Measurements from ENCODE around the gene OCLN. TPM values are rescaled to one million over a fixed set of nuclear protein-coding genes. Genes with fewer than 3 reads are reported as not detected.
"Not testable (repeated sequence)": the region's sequence is repeated elsewhere in the genome, so short reads cannot be mapped to it uniquely, and the experiment has no call there.

The OCLN gene
- total RNA-seq, 1 donor from 2014 or later: 0.40 TPM

DNA sequence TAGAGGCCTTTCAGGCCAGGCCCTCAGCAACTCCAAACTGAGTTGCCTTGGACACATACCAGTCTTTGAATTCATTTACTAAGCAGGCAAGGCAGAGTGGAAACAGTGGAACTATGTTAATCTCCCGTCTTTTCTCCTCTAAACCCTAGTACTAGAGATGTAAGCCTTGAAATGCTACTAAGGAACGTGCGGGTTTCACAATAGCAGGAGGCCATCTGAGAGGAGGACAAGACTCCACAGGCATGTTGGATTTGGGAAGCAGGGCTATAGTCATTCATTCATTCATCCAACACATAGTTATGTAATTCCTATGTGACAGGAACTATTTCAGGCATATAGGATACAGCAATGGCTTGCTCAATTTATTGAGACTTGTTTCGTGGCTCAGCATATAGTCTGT, 3.3 kb upstream of the OCLN start:
- DNase-seq (ENCODE audit: low read depth): no peak

DNA sequence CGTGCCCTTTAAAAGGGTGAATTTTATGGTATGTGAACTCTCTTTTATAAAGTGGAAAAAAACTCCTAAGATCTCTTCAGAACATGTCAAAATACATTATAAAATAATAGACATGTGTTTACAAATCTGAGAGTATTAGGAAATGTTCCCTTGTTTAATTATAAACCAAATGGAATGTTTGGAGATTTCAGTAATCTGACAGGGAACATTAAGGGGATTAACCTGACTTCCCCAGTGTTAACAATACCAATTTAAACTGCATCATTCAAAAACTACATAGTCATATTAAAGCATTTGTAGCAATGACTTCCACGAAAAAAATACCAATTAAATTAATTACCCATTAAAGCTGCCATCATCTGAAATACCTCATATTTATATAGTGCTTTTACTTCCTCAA, 1.6 kb upstream of the OCLN start:
- no peak for DNase-seq (ENCODE audit: low read depth)

DNA sequence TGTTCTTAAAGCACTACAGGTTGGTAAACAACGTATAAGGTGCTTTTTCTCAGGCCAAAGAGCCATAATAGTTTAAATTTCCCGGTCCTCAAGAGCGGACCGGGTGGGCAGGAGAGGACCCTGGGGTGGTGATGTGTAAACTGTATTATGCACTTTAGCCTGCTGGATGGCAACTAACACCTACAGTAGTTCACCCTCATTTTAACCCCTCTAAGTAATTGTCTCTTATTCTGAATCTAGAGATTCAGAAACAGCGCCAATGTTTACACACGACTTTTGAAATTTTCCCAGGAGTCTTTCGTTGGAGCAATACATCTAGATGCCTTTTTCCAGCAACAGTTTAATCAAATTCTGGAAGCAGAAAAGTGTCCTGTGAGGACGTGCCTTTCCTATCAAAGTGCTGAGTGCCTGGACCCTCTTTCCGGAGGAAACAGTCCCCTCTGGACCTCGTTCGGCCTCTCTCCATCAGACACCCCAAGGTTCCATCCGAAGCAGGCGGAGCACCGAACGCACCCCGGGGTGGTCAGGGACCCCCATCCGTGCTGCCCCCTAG, 676 bp upstream of the OCLN start:
- no peak for DNase-seq (ENCODE audit: low read depth)

DNA sequence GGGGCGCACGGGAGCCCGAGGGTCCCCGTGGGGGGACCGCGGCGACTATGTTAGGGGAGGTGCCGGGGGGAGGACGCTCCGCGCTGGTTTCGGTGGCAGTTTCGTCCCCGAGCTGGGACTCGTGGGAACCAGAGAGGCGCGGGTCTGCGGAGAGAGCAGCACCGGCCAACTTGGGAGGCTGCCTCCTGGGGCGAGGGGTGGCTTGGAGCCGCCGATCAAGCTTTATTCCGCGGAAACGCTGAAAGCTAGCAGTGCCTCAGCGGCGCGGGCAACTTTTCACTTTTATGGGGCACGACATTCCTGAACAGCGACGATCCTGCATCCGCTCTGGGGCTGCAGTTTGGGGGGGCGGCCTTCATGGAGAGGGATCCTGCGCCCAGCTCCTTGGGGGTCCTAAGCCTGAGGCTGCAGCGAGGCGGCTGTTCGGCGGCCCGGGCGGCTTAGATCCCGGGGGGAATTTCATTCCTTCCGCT, 369 bp downstream of the OCLN start:
- DNase-seq (ENCODE audit: low read depth): no peak

DNA sequence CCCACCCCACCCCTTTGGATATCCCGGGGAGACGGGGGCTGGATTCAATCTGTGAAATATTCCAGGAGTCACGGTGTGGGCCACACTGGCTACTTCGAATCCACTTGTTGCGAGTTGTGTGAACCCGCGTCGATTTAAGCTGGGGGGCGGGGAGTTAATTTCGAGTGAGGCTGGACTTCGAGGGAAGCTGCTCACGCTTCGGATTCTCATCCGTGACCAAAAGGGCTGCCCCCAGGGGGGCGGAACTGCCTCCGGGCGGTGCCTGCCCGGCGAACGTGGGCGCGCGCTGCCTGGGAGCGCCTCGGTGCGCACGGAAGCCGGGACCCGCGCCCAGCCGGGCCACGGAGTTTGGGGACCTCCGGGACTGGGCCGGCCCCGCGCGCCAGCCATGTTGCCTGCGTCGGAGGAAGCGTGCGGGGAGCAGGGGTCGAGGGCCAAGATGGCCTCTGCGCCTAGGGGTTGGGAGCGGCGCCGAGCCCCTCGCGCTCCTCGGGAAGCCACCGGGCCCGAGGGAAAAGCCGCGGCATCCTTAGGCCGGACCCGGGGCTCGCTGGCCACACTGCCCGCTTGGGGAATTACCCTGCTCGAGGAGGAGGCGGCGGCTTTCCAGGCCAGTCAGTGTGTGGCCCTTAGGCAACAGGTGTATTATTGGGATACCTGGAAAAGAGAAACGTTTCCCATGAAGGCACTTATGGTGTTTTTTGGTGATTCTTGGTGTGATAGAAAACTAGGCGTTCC, 975 bp downstream of the OCLN start:
- no peak for DNase-seq (ENCODE audit: low read depth)

DNA sequence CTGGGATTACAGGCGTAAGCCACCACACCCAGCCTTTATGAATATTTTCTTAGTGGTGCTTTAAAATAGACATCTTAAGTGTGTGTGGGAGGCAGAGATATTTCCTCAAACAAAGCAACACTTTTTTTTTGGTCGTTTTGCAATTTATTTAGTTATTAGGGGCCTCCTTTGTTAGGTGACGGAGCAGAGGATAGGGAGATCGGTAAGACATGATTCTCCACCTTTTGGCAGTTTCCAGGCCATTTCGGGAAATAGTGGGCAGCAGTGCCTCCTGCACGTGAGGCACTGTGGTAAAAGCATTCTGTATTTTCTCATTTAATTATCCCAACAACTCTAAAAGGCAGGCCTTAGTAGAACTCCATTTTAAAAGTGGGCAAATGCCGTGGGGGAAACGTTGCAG, 1.9 kb downstream of the OCLN start:
- DNase-seq (ENCODE audit: low read depth): no peak

DNA sequence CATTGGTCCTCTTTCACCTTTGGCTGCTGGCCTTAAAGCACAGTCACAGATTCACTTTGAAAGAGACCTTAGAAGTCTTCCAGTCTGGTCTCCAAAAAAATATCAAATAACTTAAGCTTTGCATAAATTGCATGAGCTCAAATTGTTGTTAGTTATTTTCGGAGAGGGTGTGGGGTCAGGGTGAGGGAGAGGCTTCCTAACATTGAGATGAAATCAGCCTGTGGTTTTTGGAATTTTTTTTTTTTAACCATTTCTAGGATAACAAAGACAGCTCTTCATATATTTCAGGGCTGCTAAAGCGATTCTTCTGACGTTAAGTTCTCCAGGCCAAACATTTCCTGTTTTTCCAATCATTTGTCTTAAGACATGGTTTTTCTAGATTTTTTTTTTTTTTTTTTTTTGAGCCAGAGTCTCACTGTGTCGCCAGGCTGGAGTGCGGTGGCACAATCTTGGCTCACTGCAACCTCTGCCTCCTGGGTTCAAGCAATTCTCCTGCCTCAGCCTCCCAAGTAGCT, 4.5 kb downstream of the OCLN start:
- no peak for DNase-seq (ENCODE audit: low read depth)

DNA sequence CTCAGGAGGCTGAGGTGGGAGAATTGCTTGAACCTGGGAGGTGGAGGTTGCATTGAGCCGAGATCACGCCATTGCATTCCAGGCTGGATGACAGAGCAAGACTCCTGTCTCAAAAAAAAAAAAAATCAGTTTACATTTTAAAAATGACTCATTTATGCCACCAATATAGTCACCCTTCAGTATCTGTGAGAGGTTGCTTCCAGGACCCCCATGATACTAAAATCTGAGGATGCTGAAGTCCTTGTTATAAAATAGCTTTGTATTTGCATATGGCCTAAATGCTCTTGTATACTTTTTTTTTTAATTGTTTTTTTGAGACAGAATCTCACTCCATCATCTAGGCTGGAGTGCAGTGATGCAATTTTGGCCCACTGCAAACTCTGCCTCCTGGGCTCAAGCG, 5.8 kb downstream of the OCLN start:
- no peak for DNase-seq (ENCODE audit: low read depth)

DNA sequence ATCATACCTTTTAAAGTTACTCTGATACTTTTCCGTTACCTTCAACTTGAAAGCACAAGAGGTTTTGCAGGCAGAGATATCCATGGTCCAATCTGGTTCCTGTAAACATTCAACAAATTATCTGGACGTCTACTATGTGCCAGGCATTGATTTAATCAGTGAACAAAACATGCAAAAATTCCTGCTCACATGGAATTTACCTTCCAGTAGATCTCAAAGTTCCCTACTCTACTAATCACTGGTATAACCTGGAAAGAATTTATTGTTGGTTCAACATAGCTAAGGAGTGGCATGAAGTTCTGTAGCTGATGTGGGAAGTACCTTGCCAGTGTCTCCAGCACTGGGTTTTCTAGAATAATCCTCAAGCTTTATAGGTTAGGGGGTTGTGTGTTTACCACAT, 9.8 kb downstream of the OCLN start:
- DNase-seq (ENCODE audit: low read depth): no peak

DNA sequence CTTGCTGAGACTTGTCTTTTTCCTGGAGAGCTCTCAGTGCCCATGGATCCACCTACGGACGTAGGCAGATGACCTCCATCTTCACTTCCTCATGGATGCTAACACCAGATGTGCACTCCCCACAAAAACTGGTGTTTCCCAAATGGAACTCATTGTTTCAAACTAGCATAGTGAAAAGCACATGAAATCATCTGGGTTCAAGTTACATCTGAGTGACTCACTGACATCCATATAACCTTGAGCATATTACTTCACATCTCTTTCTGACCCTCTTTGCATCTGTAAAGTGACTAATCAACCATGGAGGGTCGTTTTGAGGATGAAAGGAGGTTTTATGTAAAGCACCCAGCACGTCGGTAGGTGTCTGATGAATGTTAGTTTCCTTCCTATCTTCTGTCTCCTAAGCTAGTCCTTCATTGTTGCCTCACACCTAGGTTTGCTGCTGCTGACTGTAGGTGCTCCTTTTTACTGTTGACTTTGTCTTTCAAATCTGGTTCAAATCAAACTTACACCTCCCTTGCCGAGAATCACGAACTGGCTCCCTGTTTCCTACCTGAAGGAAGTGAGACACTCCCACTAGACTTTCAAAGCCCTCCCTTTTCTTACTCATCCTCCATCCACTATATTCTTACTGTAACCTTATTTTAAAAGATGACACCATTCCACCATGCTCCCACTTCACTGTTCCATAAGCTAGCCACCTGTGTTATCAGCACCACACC, 10.3 kb downstream of the OCLN start:
- no peak for DNase-seq (ENCODE audit: low read depth)

DNA sequence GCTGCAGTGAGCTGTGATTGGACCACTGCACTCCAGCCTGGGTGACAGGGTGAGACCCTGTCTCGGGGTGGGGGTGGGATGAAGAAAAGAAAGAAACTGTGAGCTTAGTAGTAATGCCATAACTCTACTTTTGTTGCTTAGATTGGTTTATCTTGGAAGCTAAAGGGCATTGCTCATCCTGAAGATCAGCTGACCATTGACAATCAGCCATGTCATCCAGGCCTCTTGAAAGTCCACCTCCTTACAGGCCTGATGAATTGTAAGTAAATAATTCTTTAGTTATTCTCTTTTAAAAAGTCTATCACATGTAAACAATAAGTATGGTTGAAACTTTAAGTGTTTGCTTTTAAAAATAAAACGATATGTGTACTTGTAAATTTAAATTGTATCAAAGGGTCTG, 11.4 kb downstream of the OCLN start:
- DNase-seq (ENCODE audit: low read depth): no peak

DNA sequence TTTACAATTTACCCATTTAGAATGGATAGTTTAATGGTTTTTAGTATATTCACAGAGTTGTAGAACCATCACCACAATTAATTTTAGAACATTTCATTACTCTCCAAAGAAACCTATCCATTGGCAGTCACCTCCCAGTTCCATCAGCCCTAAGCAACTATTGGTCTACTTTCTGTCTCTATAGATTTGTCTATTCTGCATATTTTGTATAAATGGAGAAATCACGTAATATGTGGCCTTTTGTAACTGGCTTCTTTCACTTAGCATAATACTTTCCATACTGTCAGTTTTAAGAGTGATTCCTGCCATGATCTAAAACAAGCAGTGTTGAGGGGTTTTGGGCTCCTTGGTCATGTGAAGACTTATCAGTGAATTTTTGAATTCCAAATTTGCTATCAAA, 12.7 kb downstream of the OCLN start:
- no peak for DNase-seq (ENCODE audit: low read depth)

DNA sequence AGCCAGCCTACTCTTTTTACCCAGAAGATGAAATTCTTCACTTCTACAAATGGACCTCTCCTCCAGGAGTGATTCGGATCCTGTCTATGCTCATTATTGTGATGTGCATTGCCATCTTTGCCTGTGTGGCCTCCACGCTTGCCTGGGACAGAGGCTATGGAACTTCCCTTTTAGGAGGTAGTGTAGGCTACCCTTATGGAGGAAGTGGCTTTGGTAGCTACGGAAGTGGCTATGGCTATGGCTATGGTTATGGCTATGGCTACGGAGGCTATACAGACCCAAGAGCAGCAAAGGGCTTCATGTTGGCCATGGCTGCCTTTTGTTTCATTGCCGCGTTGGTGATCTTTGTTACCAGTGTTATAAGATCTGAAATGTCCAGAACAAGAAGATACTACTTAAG, 16.6 kb downstream of the OCLN start:
- DNase-seq (ENCODE audit: low read depth): no peak

DNA sequence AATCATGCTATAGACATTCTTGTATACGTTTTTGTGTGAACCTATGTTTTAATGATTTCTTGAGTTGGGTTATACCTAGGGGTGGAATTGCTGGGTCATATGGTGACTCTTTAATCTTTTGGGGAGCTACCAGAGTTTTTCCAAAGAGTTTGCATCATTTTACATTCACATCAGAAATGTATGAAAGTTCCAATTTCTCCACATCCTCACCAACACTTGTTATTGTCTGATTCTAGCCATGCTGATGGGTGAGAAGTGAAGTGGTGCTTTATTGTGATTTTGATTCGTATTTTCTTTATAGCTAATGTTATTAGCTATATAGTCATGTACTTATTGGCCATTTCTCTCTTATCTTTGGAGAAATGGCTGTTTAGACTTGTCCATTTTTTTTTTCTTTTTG, 18.1 kb downstream of the OCLN start:
- no peak for DNase-seq (ENCODE audit: low read depth)

DNA sequence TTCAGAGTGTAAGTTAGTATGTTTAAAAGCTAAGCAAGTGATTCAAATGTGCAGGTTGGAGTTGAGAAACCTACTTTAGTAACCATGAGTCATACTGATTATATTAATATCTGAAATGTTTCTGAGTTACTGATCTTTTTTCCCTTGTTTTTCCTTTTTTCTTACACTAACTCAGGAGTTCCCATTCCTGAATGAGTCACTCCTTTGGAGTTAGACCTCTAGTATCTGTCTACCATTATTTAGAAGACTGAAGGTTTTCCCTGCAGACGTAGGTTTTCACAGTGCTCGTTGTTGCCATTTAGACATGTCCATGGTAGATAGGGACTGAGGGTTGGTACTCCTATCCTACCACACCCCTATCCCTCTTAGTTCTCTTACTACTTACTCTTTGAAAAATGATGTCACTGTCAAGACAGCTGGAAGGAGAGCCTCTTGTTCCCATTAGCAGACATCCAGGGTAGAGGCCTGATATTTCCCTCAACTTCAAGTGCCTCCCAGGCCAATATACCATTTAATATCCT, 20.2 kb downstream of the OCLN start:
- DNase-seq (ENCODE audit: low read depth): no peak

DNA sequence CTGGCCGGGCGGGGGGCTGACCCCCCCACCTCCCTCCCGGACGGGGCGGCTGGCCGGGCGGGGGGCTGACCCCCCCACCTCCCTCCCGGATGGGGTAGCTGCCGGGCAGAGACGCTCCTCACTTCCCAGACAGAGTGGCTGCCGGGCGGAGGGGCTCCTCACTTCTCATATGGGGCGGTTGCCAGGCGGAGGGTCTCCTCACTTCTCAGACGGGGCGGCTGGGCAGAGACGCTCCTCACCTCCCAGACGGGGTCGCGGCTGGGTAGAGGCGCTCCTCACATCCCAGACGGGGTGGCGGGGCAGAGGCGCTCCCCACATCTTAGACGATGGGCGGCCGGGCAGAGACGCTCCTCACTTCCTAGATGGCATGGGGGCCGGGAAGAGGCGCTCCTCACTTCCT, 23.0 kb downstream of the OCLN start:
- not testable (repeated sequence) for DNase-seq (ENCODE audit: low read depth)

DNA sequence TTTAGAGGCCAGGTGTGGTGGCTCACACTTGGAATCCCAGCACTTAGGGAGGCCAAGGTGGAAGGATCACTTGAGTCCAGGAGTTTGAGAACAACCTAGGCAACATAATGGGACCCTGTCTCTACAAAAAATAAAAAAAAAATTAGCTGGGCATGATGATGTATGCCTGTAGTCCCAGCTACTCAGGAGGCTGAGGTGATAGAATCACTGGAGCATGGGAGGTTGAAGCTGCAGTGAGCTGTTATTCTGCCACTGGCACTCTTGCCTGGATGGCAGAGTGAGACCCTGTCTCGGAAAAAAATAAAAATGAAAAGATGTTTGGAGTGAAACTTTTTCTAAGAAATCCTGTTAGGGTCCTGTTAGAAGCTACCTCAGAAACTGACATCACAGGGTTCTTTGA, 24.2 kb downstream of the OCLN start:
- DNase-seq (ENCODE audit: low read depth): no peak

DNA sequence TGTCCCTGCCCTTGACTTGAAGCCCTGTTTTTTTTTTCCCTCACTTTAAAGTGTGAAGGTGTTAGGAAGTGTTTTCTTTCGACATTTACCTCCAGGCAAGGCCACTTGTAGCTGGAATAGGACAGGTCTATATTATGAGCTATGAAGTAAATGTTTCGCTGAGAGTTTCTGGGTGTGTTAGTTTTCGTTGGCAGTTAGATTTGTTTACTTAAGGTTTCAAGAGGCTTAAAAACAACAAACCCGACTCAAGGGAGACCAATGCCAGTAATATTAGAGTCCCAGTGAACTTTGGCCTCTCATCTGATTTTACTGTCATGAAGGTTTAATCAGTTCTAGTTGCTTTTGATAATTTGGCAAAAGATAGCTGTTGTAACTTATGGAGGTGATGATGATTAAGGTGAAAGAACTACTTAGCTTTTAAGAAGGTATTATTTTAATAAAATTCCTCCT, 25.2 kb downstream of the OCLN start:
- no peak for DNase-seq (ENCODE audit: low read depth)

DNA sequence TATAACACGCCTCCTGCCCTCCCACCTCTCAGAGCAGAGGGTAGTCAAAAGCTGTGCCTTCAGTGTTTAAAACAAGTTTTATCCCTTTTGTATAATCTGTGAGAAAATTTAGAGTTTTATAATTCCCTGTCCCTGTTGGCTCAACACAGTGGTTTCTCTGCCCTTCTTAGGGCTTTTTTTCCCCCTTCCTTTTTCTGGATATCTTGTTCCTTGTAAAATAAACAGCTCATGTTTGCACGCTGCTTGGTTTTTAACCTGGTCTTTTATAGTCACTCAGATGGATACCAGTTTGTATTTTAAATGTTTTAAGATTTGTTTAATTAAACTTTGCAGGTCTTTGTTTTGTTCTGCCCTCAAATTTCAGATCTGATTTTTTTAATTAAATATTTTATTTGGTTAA, 26.7 kb downstream of the OCLN start:
- DNase-seq (ENCODE audit: low read depth): no peak

DNA sequence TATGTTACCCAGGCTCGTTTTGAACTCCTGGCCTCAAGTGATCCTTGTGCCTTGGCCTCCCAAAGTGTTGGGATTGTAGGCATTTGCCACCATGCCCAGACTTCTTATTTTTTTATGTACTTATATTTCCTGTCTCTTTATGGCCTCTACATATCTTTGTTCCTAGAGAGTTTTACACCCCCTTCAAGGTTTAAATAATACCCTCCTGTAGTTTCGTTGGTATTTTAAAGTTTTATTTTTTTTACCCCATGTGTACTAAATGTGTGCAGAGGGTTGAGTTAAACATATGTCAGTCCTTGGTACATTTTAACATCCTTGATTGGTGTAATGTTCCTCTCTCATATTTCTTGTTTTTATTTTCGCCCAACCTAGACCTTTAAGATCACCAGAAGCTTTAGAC, 29.4 kb downstream of the OCLN start:
- no peak for DNase-seq (ENCODE audit: low read depth)

DNA sequence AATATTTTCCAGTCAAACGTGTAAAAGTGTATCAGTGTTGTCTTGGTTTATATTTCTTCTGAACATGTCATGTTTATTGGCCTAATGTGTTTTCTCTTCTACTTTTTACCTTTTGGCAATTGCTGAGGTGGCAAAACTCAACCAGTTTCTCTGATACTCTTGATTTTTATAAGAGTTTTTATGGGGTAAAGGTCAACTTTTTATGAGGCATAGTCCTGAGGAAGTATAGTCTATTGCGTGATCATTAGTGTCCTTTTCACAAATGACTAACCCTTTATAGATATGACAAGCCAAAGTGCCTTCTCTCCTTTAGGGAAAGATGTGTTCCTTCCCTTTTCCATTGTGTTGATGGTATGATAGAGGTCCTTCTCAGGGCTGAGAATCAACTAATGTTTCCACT, 32.9 kb downstream of the OCLN start:
- no peak for DNase-seq (ENCODE audit: low read depth)

DNA sequence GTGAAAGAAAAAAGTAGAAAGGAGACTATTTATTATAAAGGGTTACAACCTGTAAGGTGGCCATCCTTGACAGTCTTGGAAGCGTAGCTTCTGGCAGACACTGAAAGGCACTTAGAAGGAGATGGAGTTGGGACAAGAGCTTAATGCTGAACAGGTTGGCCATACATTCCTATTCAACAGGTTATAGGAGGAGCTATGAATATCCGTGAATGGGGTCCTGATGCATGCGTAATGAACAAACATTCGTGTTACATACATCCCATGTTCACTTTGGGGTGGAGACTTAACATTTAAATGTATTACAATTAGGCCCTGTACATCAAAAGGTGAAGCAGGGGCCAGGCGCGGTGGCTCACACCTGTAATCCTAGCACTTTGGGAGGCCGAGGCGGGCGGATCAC, 34.1 kb downstream of the OCLN start:
- no peak for DNase-seq (ENCODE audit: low read depth)
